ENCODE measurements around the gene PPP1R26. TPM values are rescaled to one million over a fixed set of nuclear protein-coding genes. Genes with fewer than 3 reads are reported as not detected.
"Not testable (repeated sequence)": the region's sequence is repeated elsewhere in the genome, so short reads cannot be mapped to it uniquely, and the experiment has no call there.

The PPP1R26 gene
- total RNA-seq, 1 donor from 2014 or later = 23.3 TPM

GRCh38 chr9:135455401-135456030 lies 24.1 kb upstream of the PPP1R26 start:
- ATAC-seq (ENCODE audit: poor library complexity) (no peak), DNase-seq (no peak)
- intact Hi-C loops (cut with DNase I) = no loop called here

GRCh38 chr9:135456436-135457104 lies 23.0 kb upstream of the PPP1R26 start:
- no peak for ATAC-seq (ENCODE audit: poor library complexity)
- intact Hi-C loops (cut with DNase I) = no loop called here

GRCh38 chr9:135458478-135458877 lies 21.1 kb upstream of the PPP1R26 start:
- intact Hi-C loops (cut with DNase I); DNase-seq; ATAC-seq (ENCODE audit: poor library complexity): not testable (repeated sequence)

More at GRCh38 chr9:135456436-135457104, 23.0 kb upstream of the PPP1R26 start:
- DNase-seq = no peak

- ATAC-seq (ENCODE audit: poor library complexity) = no peak
- DNase-seq = no peak
- intact Hi-C loops (cut with DNase I) = no loop called here
Measured at GRCh38 chr9:135461936-135462335, 17.6 kb upstream of the PPP1R26 start.

GRCh38 chr9:135463140-135463539 lies 16.4 kb upstream of the PPP1R26 start:
- DNase-seq (no peak), ATAC-seq (ENCODE audit: poor library complexity) (no peak)
- intact Hi-C loops (cut with DNase I) = no loop called here

- no peak for DNase-seq
- no peak for ATAC-seq (ENCODE audit: poor library complexity)
- intact Hi-C loops (cut with DNase I) = no loop called here
Measured at GRCh38 chr9:135464181-135464580, 15.4 kb upstream of the PPP1R26 start.

- no peak for DNase-seq
- intact Hi-C loops (cut with DNase I) = no loop called here
- no peak for ATAC-seq (ENCODE audit: poor library complexity)
Measured at GRCh38 chr9:135468854-135469521, 10.6 kb upstream of the PPP1R26 start.

- DNase-seq (no peak), ATAC-seq (ENCODE audit: poor library complexity) (no peak)
- intact Hi-C loops (cut with DNase I) = no loop called here
Measured at GRCh38 chr9:135471791-135472640, 7.6 kb upstream of the PPP1R26 start.

- intact Hi-C loops (cut with DNase I) = no loop called here
- DNase-seq = no peak
- ATAC-seq (ENCODE audit: poor library complexity) = no peak
Measured at GRCh38 chr9:135473972-135474543, 5.5 kb upstream of the PPP1R26 start.

GRCh38 chr9:135474915-135475314 lies 4.7 kb upstream of the PPP1R26 start:
- intact Hi-C loops (cut with DNase I) = no loop called here
- no peak for ATAC-seq (ENCODE audit: poor library complexity)
- no peak for DNase-seq

GRCh38 chr9:135476561-135477355 lies 2.8 kb upstream of the PPP1R26 start:
- DNase-seq = no peak
- no peak for ATAC-seq (ENCODE audit: poor library complexity)
- intact Hi-C loops (cut with DNase I) = no loop called here

GRCh38 chr9:135478191-135478590 lies 1.4 kb upstream of the PPP1R26 start:
- DNase-seq (no peak), ATAC-seq (ENCODE audit: poor library complexity) (no peak)
- intact Hi-C loops (cut with DNase I) = no loop called here

- intact Hi-C loops (cut with DNase I) = no loop called here
- DNase-seq (no peak), ATAC-seq (ENCODE audit: poor library complexity) (peak; percentile 57)
Measured at GRCh38 chr9:135478829-135479468, 633 bp upstream of the PPP1R26 start.

GRCh38 chr9:135480071-135480939 lies 723 bp downstream of the PPP1R26 start:
- ATAC-seq (ENCODE audit: poor library complexity) = peak; percentile 76
- DNase-seq = no peak
- intact Hi-C loops (cut with DNase I) = no loop called here

GRCh38 chr9:135480940-135481310 lies 1.3 kb downstream of the PPP1R26 start:
- ATAC-seq (ENCODE audit: poor library complexity) = no peak
- intact Hi-C loops (cut with DNase I) = no loop called here
- DNase-seq = no peak

GRCh38 chr9:135482015-135482754 lies 2.6 kb downstream of the PPP1R26 start:
- no peak for DNase-seq
- no peak for ATAC-seq (ENCODE audit: poor library complexity)
- intact Hi-C loops (cut with DNase I) = no loop called here

Measured in Right ventricle myocardium superior (tissue), 1 donor.